HCT116 (cell line): ENCODE results near the gene BRWD1. TPM values are rescaled to one million over a fixed set of nuclear protein-coding genes. Genes with fewer than 3 reads are reported as not detected.

Source experiments
- ATAC-seq: fragments of 200-7000 bp; cut with Tn5 transposase; 2 replicates; pipeline ENCODE4 v1.9.1; 2020; ENCODE audit warnings: mild to moderate bottlenecking, moderate library complexity
- BruUV-seq: library from RNA; stranded (reverse); fragments of 400-500 nt; replicated peaks from 2 replicates; lab custom pipeline; 2021; lab: Mats Ljungman, UMichigan
- CTCF ChIA-PET: fragments of 300-600 bp; sonication (Branson Sonifier 250); formaldehyde crosslinking; loops from one replicate; lab custom pipeline; 2021; ENCODE audit warnings: antibody characterized with exemption; lab: Charles Lee
- POLR2A ChIA-PET: fragments of 300-600, 350-600 bp; sonication (Branson Sonifier 250); formaldehyde crosslinking; loops from one replicate; lab custom pipeline; 2021; ENCODE audit warnings: antibody characterized with exemption; lab: Charles Lee
- RAD21 ChIA-PET, 2 experiments: fragments of 300-600 bp; sonication (Branson Sonifier 250); formaldehyde crosslinking; loops; one replicate each; lab custom pipeline; 2023; ENCODE audit warnings: low total read pairs in 2 of 2; ENCODE audit not compliant: uncharacterized antibody in 2 of 2, unreplicated experiment in 2 of 2, low non-redundant PET in 1 of 2; lab: Charles Lee
- DNase-seq: peaks from one replicate; pipeline ENCODE4 v3.0.0-alpha.2; 2010; ENCODE audit warnings: low read depth, low spot score
- H2AFZ ChIP-seq: fragments of 200-600 bp; shearing (Covaris generic), sonication (generic); 2 replicates; pipeline ENCODE4 v1.6.1; 2017; ENCODE audit warnings: low read depth, mixed run types, mixed read lengths, antibody characterized with exemption, low read length; ENCODE audit not compliant: poor library complexity, severe bottlenecking
- H3K27ac ChIP-seq: 2 replicates; pipeline ENCODE4 v1.5.1; 2012; ENCODE audit warnings: low read depth, low read length
- H3K27me3 ChIP-seq: fragments of 200-600 bp; sonication (generic); 2 replicates; pipeline ENCODE4 v1.6.1; 2016; ENCODE audit warnings: mixed run types, low read length, mixed read lengths; ENCODE audit not compliant: insufficient read depth
- H3K36me3 ChIP-seq, 2 experiments: fragments of 200-500 bp in 1 of 2; fragments of 200-600 bp in 1 of 2; sonication (Bioruptor generic) in 1 of 2; sonication (generic) in 1 of 2; 2 replicates each; pipeline versions ENCODE4 v1.5.1 to v1.6.1; 2014 to 2016; ENCODE audit warnings: low read length in 2 of 2, inconsistent platforms in 1 of 2, mixed read lengths in 1 of 2, mixed run types in 1 of 2; ENCODE audit not compliant: insufficient read depth in 2 of 2, control insufficient read depth in 1 of 2
- H3K4me1 ChIP-seq, 2 experiments: fragments of 200-600 bp in 1 of 2; sonication (generic) in 1 of 2; 2 replicates each; pipeline versions ENCODE4 v1.5.1 to v1.6.1; 2012 to 2017; ENCODE audit warnings: low read length in 2 of 2, inconsistent platforms in 1 of 2, mild to moderate bottlenecking in 1 of 2, mixed read lengths in 1 of 2, mixed run types in 1 of 2, moderate library complexity in 1 of 2; ENCODE audit not compliant: insufficient read depth in 2 of 2, control insufficient read depth in 1 of 2
- H3K4me2 ChIP-seq: fragments of 200-600 bp; sonication (generic); 2 replicates; pipeline ENCODE4 v1.6.1; 2017; ENCODE audit warnings: mixed run types, low read length, mixed read lengths
- H3K4me3 ChIP-seq, 2 experiments: fragments of 200-600 bp in 1 of 2; sonication (generic) in 1 of 2; replicated peaks in 1 of 2; 2 replicates each; pipeline ENCODE4 v1.5.1; 2011 to 2016; ENCODE audit warnings: low read length in 2 of 2, control low read depth in 1 of 2, low read depth in 1 of 2, mild to moderate bottlenecking in 1 of 2, mixed read lengths in 1 of 2, mixed run types in 1 of 2
- H3K79me2 ChIP-seq: fragments of 200-600 bp; sonication (generic); 2 replicates; pipeline ENCODE4 v1.6.1; 2017; ENCODE audit warnings: mild to moderate bottlenecking, mixed run types, low read length, moderate library complexity, mixed read lengths; ENCODE audit not compliant: insufficient read depth
- H3K9ac ChIP-seq: fragments of 200-600 bp; sonication (generic); 2 replicates; pipeline ENCODE4 v1.6.1; 2016; ENCODE audit warnings: low read length, mixed read lengths
- H3K9me2 ChIP-seq: fragments of 200-600 bp; sonication (generic), shearing (Covaris generic); 2 replicates; pipeline ENCODE4 v1.6.1; 2017; ENCODE audit warnings: mixed run types, mild to moderate bottlenecking, moderate library complexity; ENCODE audit not compliant: insufficient read depth
- H3K9me3 ChIP-seq, 2 experiments: fragments of 200-500 bp in 1 of 2; fragments of 200-600 bp in 1 of 2; sonication (Bioruptor generic) in 1 of 2; sonication (generic) in 1 of 2; 2 replicates each; pipeline ENCODE4 v1.6.1; 2014 to 2017; ENCODE audit warnings: low read length in 2 of 2, mixed read lengths in 2 of 2, inconsistent platforms in 1 of 2, low read depth in 1 of 2, mild to moderate bottlenecking in 1 of 2, mixed run types in 1 of 2, moderate library complexity in 1 of 2; ENCODE audit not compliant: control insufficient read depth in 1 of 2, insufficient read depth in 1 of 2
- H4K20me1 ChIP-seq: fragments of 200-600 bp; sonication (generic), shearing (Covaris generic); 2 replicates; pipeline ENCODE4 v1.6.1; 2017; ENCODE audit warnings: mixed run types, mild to moderate bottlenecking, moderate library complexity; ENCODE audit not compliant: insufficient read depth
- ELF1 ChIP-seq: IDR thresholded peaks from 2 replicates; pipeline ENCODE4 v1.6.1; 2012; ENCODE audit warnings: low read depth, borderline replicate concordance
- EZH2 ChIP-seq: fragments of 200-600 bp; sonication (generic); IDR thresholded peaks from 2 replicates; pipeline ENCODE4 v1.6.1; 2017; ENCODE audit warnings: antibody characterized with exemption, mixed run types
- POLR2A ChIP-seq: IDR thresholded peaks from 2 replicates; pipeline ENCODE4 v1.7.0; 2011; ENCODE audit warnings: borderline replicate concordance; ENCODE audit not compliant: insufficient read depth, insufficient read length; ENCODE audit errors: extremely low read depth
- POLR2AphosphoS5 ChIP-seq: IDR thresholded peaks from 2 replicates; pipeline ENCODE4 v1.6.1; 2011; ENCODE audit warnings: mild to moderate bottlenecking, low read depth, low read length, moderate library complexity
- RAD21 ChIP-seq: IDR thresholded peaks from 2 replicates; pipeline ENCODE4 v1.6.1; 2012; ENCODE audit warnings: low read depth, mild to moderate bottlenecking
- SIN3A ChIP-seq: IDR thresholded peaks from 2 replicates; pipeline ENCODE4 v1.6.1; 2012; ENCODE audit warnings: low read depth
- SP1 ChIP-seq: IDR thresholded peaks from 2 replicates; pipeline ENCODE4 v1.6.1; 2012; ENCODE audit warnings: low read depth
- TCF7L2 ChIP-seq: IDR thresholded peaks from 2 replicates; pipeline ENCODE4 v1.7.0; 2011; ENCODE audit warnings: borderline replicate concordance, inconsistent platforms; ENCODE audit not compliant: insufficient read depth, insufficient read length; ENCODE audit errors: extremely low read depth
- ZNF274 ChIP-seq: fragments of 200-500 bp; sonication (Bioruptor generic); IDR thresholded peaks from 2 replicates; pipeline ENCODE4 v1.6.1; 2014; ENCODE audit warnings: mild to moderate bottlenecking, low read depth, low read length, inconsistent platforms
- intact Hi-C: fragments of 100-400 bp; cut with micrococcal nuclease; formaldehyde crosslinking; loops from 2 replicates; pipeline ENCODE4 v1.10.0; 2022
- total RNA-seq: library from RNA; stranded (reverse); gene quantifications from one replicate; pipeline ENCODE4 v1.2.1, GENCODE V29; 2021; ENCODE audit not compliant: unreplicated experiment
- TF ChIP-seq, protein P1 (sequence below): IDR thresholded peaks from 2 replicates; pipeline ENCODE4 v1.6.1; 2012
- TF ChIP-seq, protein P2 (sequence below): IDR thresholded peaks from 2 replicates; pipeline ENCODE4 v1.6.1; 2011; ENCODE audit warnings: mild to moderate bottlenecking, low read length, moderate library complexity; ENCODE audit not compliant: insufficient replicate concordance; ENCODE audit errors: extremely low read depth
- TF ChIP-seq, protein P3 (sequence below): IDR thresholded peaks from 2 replicates; pipeline ENCODE4 v1.6.1; 2012
- TF ChIP-seq, protein P4 (sequence below), 3 experiments: fragments of 200-600 bp in 1 of 3; sonication (generic) in 1 of 3; IDR thresholded peaks in 2 of 3; conservative IDR thresholded peaks in 1 of 3; 2 replicates each; pipeline ENCODE4 v1.5.1; 2012 to 2017; ENCODE audit warnings: low read depth in 2 of 3, low read length in 2 of 3, antibody characterized with exemption in 1 of 3, borderline replicate concordance in 1 of 3, control low read depth in 1 of 3, mild to moderate bottlenecking in 1 of 3, mixed read lengths in 1 of 3, mixed run types in 1 of 3, moderate library complexity in 1 of 3; ENCODE audit not compliant: insufficient read depth in 1 of 3

BRWD1 gene
- total RNA-seq, 1 experiment from 2014 or later, result 33.1 TPM

DNA sequence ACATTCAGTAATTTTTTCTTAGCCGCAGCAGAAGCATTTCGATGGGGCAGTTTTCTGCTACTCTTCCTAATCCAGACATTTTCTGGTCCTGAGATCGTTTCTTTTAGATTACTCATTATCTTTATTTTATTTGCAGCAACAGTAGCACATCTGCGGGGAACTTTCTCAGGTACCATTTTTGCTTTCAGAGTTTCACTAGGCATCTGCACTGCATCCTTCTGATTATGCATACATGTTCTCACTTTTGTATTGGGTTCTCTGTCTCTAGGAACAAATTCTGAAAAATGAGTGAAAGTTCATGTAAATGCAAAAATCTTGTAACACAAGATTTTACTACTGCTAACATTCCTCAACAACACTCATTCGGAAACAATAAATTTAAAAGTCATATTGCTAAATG, 126.3 kb downstream of the BRWD1 start:
- H3K27me3 ChIP-seq, result no peaks in the 10 kb centered on the region
- no peaks in the 10 kb centered on the region for H4K20me1 ChIP-seq
- H2AFZ ChIP-seq, result no peak overlapping the region
- H3K9me3 ChIP-seq, result no peaks in the 10 kb centered on the region
- ATAC-seq (no peak), DNase-seq (no peak)
- intact Hi-C loops, result loop anchor here (10.0 kb wide), 2 partner anchors 258 to 448 kb away; partner anchors contain the start of gene LCA5L
- no TSS peak for BruUV-seq
- RAD21 ChIA-PET, result no interaction called here
- H3K9me2 ChIP-seq, result no peaks in the 10 kb centered on the region
- H3K27ac ChIP-seq, result no peak overlapping the region
- no peak overlapping the region for H3K4me2 ChIP-seq
- H3K4me1 ChIP-seq, result peaks cover under 1 to 9% of the 10 kb centered on the region in 2 experiments; a peak in 3 of 4 replicates
- peaks cover 11% of the 10 kb centered on the region for H3K79me2 ChIP-seq
- no peaks in the 10 kb centered on the region for H3K36me3 ChIP-seq
- no peak for TF ChIP-seq TCF7L2
- TF ChIP-seq POLR2A, result no peak
- TF ChIP-seq, protein P1, sequence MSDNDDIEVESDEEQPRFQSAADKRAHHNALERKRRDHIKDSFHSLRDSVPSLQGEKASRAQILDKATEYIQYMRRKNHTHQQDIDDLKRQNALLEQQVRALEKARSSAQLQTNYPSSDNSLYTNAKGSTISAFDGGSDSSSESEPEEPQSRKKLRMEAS, result no peak
- no peak for TF ChIP-seq SP1
- no peak for TF ChIP-seq RAD21
- TF ChIP-seq EZH2, result no peak
- no peak for TF ChIP-seq POLR2AphosphoS5
- TF ChIP-seq, protein P2, sequence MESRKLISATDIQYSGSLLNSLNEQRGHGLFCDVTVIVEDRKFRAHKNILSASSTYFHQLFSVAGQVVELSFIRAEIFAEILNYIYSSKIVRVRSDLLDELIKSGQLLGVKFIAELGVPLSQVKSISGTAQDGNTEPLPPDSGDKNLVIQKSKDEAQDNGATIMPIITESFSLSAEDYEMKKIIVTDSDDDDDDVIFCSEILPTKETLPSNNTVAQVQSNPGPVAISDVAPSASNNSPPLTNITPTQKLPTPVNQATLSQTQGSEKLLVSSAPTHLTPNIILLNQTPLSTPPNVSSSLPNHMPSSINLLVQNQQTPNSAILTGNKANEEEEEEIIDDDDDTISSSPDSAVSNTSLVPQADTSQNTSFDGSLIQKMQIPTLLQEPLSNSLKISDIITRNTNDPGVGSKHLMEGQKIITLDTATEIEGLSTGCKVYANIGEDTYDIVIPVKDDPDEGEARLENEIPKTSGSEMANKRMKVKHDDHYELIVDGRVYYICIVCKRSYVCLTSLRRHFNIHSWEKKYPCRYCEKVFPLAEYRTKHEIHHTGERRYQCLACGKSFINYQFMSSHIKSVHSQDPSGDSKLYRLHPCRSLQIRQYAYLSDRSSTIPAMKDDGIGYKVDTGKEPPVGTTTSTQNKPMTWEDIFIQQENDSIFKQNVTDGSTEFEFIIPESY, result no peak
- TF ChIP-seq SIN3A, result no peak
- TF ChIP-seq, protein P3, sequence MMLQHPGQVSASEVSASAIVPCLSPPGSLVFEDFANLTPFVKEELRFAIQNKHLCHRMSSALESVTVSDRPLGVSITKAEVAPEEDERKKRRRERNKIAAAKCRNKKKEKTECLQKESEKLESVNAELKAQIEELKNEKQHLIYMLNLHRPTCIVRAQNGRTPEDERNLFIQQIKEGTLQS, result no peak
- TF ChIP-seq, protein P4, sequence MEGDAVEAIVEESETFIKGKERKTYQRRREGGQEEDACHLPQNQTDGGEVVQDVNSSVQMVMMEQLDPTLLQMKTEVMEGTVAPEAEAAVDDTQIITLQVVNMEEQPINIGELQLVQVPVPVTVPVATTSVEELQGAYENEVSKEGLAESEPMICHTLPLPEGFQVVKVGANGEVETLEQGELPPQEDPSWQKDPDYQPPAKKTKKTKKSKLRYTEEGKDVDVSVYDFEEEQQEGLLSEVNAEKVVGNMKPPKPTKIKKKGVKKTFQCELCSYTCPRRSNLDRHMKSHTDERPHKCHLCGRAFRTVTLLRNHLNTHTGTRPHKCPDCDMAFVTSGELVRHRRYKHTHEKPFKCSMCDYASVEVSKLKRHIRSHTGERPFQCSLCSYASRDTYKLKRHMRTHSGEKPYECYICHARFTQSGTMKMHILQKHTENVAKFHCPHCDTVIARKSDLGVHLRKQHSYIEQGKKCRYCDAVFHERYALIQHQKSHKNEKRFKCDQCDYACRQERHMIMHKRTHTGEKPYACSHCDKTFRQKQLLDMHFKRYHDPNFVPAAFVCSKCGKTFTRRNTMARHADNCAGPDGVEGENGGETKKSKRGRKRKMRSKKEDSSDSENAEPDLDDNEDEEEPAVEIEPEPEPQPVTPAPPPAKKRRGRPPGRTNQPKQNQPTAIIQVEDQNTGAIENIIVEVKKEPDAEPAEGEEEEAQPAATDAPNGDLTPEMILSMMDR (IDR thresholded peaks at IDR 0.05 in 2 of 3, conservative IDR thresholded peaks at IDR 0.05 in 1 of 3; ENCODE audit: borderline replicate concordance in 1 of 3, insufficient read depth in 1 of 3, low read depth in 2 of 3, low read length in 2 of 3), result no peak
- no peak for TF ChIP-seq ELF1
- no peak for TF ChIP-seq ZNF274
- CTCF ChIA-PET, result no interaction called here
- H3K4me3 ChIP-seq, result no peak overlapping the region
- H3K9ac ChIP-seq, result no peak overlapping the region
- POLR2A ChIA-PET, result no interaction called here
